Skin epidermis (tissue), 12 donors: ENCODE results near the gene GTF2H2C.
"Not testable (repeated sequence)": the region's sequence is repeated elsewhere in the genome, so short reads cannot be mapped to it uniquely, and the experiment has no call there.

Source experiments
- H3K27ac ChIP-seq, 21 experiments: fragments of 200-600 bp; sonication (generic) in 11 of 21; one replicate each; pipeline ENCODE4 v1.5.0; 2020; ENCODE audit warnings: mild to moderate bottlenecking in 3 of 21, inconsistent platforms in 2 of 21, moderate library complexity in 2 of 21
- H3K4me3 ChIP-seq, 7 experiments: fragments of 200-600 bp; sonication (generic) in 2 of 7; one replicate each; pipeline ENCODE4 v1.5.0; 2020; ENCODE audit warnings: inconsistent platforms in 2 of 7, mild to moderate bottlenecking in 2 of 7, moderate library complexity in 1 of 7

GTF2H2C gene

DNA sequence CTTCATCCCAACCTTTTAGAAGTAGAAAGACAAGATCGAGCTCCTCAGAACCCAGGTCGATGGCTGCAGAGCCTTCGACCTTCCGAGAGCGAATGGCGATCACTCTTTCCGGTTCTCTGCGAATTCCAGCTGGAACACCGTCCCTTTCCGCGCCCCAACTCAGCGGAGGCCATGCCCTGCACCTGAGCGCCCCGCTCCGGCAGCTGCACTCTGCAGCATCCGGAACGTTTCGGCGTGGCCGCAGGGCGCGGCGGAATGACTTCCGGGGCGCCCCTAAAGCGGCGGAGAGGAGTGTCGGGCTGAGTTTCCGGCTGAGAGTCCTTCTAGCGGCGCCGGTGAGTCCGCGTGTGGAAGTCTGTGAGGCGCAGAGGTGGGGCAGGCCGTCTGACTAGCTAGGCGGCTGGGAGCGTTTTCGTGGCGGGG, at the start of gene GTF2H2C:
TSS of gene GTF2H2C (plus strand) at position 284 of the 423 bp plus-strand sequence. CDS start 4,942 bp downstream, outside the sequence.
- H3K27ac ChIP-seq, result peak within 1 kb of the TSS in 10 of 21 experiments; percentile 6 to 70 (median 42)
- H3K4me3 ChIP-seq, result peak within 1 kb of the TSS; percentile 30 to 44 (median 35)

DNA sequence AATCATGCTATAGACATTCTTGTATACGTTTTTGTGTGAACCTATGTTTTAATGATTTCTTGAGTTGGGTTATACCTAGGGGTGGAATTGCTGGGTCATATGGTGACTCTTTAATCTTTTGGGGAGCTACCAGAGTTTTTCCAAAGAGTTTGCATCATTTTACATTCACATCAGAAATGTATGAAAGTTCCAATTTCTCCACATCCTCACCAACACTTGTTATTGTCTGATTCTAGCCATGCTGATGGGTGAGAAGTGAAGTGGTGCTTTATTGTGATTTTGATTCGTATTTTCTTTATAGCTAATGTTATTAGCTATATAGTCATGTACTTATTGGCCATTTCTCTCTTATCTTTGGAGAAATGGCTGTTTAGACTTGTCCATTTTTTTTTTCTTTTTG, 49.3 kb upstream of the GTF2H2C start:
- H3K4me3 ChIP-seq, result no peak overlapping the region
- H3K27ac ChIP-seq, result no peak overlapping the region

- no peak overlapping the region for H3K4me3 ChIP-seq
- no peak overlapping the region for H3K27ac ChIP-seq
Observed at GRCh38 chr5:69512740-69513260, 47.2 kb upstream of the GTF2H2C start.

DNA sequence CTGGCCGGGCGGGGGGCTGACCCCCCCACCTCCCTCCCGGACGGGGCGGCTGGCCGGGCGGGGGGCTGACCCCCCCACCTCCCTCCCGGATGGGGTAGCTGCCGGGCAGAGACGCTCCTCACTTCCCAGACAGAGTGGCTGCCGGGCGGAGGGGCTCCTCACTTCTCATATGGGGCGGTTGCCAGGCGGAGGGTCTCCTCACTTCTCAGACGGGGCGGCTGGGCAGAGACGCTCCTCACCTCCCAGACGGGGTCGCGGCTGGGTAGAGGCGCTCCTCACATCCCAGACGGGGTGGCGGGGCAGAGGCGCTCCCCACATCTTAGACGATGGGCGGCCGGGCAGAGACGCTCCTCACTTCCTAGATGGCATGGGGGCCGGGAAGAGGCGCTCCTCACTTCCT, 44.4 kb upstream of the GTF2H2C start:
- H3K27ac ChIP-seq, H3K4me3 ChIP-seq: not testable (repeated sequence)

DNA sequence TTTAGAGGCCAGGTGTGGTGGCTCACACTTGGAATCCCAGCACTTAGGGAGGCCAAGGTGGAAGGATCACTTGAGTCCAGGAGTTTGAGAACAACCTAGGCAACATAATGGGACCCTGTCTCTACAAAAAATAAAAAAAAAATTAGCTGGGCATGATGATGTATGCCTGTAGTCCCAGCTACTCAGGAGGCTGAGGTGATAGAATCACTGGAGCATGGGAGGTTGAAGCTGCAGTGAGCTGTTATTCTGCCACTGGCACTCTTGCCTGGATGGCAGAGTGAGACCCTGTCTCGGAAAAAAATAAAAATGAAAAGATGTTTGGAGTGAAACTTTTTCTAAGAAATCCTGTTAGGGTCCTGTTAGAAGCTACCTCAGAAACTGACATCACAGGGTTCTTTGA, 43.2 kb upstream of the GTF2H2C start:
- Histone ChIP-seq H3K4me3 (no peak overlapping the region), H3K27ac (no peak overlapping the region)

DNA sequence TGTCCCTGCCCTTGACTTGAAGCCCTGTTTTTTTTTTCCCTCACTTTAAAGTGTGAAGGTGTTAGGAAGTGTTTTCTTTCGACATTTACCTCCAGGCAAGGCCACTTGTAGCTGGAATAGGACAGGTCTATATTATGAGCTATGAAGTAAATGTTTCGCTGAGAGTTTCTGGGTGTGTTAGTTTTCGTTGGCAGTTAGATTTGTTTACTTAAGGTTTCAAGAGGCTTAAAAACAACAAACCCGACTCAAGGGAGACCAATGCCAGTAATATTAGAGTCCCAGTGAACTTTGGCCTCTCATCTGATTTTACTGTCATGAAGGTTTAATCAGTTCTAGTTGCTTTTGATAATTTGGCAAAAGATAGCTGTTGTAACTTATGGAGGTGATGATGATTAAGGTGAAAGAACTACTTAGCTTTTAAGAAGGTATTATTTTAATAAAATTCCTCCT, 42.2 kb upstream of the GTF2H2C start:
- Histone ChIP-seq H3K27ac (peak overlapping the region in 1 of 21 experiments; percentile 42), H3K4me3 (no peak overlapping the region)

- Histone ChIP-seq H3K4me3 (no peak overlapping the region), H3K27ac (no peak overlapping the region)
Observed at GRCh38 chr5:69519285-69519684, 40.7 kb upstream of the GTF2H2C start.

- Histone ChIP-seq H3K27ac (no peak overlapping the region), H3K4me3 (no peak overlapping the region)
Observed at GRCh38 chr5:69522035-69522434, 38.0 kb upstream of the GTF2H2C start.

DNA sequence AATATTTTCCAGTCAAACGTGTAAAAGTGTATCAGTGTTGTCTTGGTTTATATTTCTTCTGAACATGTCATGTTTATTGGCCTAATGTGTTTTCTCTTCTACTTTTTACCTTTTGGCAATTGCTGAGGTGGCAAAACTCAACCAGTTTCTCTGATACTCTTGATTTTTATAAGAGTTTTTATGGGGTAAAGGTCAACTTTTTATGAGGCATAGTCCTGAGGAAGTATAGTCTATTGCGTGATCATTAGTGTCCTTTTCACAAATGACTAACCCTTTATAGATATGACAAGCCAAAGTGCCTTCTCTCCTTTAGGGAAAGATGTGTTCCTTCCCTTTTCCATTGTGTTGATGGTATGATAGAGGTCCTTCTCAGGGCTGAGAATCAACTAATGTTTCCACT, 34.5 kb upstream of the GTF2H2C start:
- Histone ChIP-seq H3K4me3 (no peak overlapping the region), H3K27ac (no peak overlapping the region)

GRCh38 chr5:69526660-69527059, 33.3 kb upstream of the GTF2H2C start:
- Histone ChIP-seq H3K4me3 (no peak overlapping the region), H3K27ac (no peak overlapping the region)

GRCh38 chr5:69527128-69527770, 32.7 kb upstream of the GTF2H2C start:
- Histone ChIP-seq H3K4me3 (no peak overlapping the region), H3K27ac (no peak overlapping the region)

DNA sequence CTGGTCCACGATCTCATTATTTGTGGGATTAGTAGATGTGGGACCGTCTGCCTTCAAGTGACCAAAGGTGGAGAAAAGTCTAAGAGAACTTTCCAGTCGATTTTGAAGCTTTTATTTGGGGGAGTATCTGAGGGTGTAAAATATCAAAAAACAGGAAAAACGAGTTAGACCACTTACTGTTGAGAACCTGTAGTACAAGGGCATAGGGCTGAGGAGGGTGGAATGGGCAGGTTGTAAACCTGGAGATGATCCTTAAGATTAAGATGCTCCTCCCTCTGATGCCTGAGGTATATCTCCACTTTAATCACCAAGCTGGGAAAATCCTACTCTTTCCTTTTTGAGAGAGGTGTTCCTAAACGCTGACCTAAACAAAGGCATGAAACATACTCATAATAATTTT, 32.0 kb upstream of the GTF2H2C start:
- no peak overlapping the region for H3K27ac ChIP-seq
- H3K4me3 ChIP-seq, result no peak overlapping the region

DNA sequence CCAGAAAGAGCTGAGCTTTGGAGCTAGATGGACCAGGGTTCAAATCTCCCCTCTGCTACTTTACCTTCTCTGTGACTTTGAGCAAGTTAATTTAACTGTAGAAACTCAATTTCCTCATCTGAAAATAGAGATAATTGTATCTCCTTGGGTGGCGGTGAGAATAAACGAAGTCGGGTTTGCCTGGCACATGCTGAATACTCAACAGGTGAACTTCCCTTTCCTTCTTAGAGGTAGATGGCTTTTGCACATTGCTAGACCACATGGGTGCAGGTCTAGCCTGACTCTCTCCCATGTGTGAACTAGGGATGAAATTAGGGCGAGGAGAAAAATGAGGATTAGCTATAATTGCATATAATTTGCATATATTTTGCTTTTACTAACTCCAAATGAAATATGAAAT, 31.4 kb upstream of the GTF2H2C start:
- H3K27ac ChIP-seq, result no peak overlapping the region

DNA sequence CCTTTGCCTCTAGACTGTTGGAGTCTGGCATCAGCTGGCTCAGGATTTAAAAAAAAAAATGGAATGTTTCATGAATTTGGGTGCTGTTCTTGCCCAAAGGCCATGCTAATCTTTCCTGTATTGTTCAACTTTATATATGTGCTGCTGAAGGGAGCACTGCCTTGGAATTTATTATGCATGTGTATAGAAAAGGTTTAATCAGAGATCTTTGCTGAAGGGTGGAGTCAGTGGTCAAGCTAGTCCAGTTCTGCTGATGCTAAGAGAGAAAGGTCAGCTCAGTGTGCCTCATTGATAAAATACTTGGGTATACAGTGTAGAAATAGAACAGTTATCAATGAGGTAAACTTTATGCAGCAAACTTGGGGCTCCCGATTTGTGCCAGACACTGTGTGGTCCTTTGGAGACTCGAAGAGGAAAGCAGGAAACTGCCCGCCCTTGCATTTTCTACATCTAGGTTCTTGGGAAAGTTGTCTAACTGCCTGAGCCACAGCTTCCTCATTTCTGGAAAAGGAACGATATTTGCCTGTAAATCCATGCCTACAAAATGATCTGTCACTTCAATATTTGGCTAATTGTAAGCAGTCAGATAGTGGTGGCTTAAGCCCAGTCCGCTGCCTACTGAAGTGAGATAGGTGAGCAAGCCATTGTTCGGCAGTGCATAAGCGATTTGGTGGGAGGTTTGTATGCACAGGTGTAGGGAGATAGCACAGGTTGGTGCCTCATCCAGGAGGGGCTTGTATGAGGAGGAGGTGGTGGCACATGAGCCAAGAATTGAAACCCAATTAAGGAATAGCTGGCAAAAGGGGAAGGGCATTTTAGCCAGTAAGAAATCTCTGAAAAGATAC, 29.2 kb upstream of the GTF2H2C start:
- no peak overlapping the region for H3K4me3 ChIP-seq
- H3K27ac ChIP-seq, result no peak overlapping the region

More for the DNA sequence above, 31.4 kb upstream of the GTF2H2C start:
- no peak overlapping the region for H3K4me3 ChIP-seq

GRCh38 chr5:69531406-69531801, 28.6 kb upstream of the GTF2H2C start:
- Histone ChIP-seq H3K27ac (no peak overlapping the region), H3K4me3 (no peak overlapping the region)

GRCh38 chr5:69537911-69538310, 22.1 kb upstream of the GTF2H2C start:
- not testable (repeated sequence) for H3K27ac ChIP-seq, H3K4me3 ChIP-seq

GRCh38 chr5:69538735-69539134, 21.3 kb upstream of the GTF2H2C start:
- H3K27ac ChIP-seq, H3K4me3 ChIP-seq: not testable (repeated sequence)

- H3K4me3 ChIP-seq, H3K27ac ChIP-seq: not testable (repeated sequence)
Observed at GRCh38 chr5:69541347-69541746, 18.6 kb upstream of the GTF2H2C start.

GRCh38 chr5:69542838-69543618, 17.0 kb upstream of the GTF2H2C start:
- not testable (repeated sequence) for H3K27ac ChIP-seq, H3K4me3 ChIP-seq

GRCh38 chr5:69544602-69545001, 15.4 kb upstream of the GTF2H2C start:
- H3K27ac ChIP-seq, H3K4me3 ChIP-seq: not testable (repeated sequence)
